ENCODE results near the gene ZSCAN12.

DNA sequence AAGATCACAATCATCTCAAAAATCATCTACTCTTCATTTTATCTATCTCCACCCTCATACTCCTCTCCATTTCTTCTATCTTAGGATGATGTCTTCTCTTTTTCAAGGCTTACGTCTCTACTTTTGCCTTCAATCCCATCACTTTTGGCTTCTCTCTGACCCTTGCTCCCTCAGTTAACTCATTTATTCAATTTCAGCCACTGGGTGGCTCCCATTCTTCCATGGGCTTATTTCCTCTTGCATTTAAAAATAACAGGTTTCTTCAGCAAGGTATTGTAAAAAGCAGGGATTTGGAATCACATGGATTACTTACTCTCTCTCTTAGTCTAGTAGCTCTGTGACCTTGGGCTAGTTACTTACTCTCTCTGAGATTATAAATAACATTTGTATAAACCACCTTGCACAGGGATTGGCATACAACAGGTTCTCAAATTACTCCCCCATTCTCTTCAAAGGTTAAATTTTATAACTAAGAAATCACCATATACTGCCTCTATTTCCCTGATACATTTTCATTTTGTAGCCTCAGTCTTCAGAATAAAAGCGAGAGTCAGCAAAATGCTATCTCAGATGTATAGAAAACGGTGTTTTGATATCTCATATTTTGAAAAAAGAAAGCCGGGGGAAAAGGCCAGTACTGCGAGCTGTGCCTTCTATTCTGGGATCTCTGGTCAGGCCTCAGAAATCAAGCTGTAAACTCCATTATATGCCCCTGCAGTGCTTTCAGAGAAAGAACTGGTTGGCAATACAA lies 5.5 kb downstream of the ZSCAN12 start:
- TF ChIP-seq, protein P1, sequence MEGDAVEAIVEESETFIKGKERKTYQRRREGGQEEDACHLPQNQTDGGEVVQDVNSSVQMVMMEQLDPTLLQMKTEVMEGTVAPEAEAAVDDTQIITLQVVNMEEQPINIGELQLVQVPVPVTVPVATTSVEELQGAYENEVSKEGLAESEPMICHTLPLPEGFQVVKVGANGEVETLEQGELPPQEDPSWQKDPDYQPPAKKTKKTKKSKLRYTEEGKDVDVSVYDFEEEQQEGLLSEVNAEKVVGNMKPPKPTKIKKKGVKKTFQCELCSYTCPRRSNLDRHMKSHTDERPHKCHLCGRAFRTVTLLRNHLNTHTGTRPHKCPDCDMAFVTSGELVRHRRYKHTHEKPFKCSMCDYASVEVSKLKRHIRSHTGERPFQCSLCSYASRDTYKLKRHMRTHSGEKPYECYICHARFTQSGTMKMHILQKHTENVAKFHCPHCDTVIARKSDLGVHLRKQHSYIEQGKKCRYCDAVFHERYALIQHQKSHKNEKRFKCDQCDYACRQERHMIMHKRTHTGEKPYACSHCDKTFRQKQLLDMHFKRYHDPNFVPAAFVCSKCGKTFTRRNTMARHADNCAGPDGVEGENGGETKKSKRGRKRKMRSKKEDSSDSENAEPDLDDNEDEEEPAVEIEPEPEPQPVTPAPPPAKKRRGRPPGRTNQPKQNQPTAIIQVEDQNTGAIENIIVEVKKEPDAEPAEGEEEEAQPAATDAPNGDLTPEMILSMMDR (IDR thresholded peaks at IDR 0.05 in 8 of 11, conservative IDR thresholded peaks at IDR 0.05 in 3 of 11) = no peak
- TF ChIP-seq POLR2A (IDR thresholded peaks at IDR 0.05) (no peak), POLR2AphosphoS5 (IDR thresholded peaks at IDR 0.05) (no peak)

Data from spleen (tissue), 7 donors.